GM21737 (cell line): ENCODE results near the gene RPS16.

ENCODE experiments used
- ATAC-seq: cut with Tn5 transposase; IDR thresholded peaks from one replicate; pipeline ENCODE4 v1.9.1; 2021; ENCODE audit warnings: mild to moderate bottlenecking, moderate library complexity; ENCODE audit not compliant: unreplicated experiment

RPS16 gene

GRCh38 chr19:39390451-39390750 lies 45.3 kb downstream of the RPS16 start:
- no peak for ATAC-seq

DNA sequence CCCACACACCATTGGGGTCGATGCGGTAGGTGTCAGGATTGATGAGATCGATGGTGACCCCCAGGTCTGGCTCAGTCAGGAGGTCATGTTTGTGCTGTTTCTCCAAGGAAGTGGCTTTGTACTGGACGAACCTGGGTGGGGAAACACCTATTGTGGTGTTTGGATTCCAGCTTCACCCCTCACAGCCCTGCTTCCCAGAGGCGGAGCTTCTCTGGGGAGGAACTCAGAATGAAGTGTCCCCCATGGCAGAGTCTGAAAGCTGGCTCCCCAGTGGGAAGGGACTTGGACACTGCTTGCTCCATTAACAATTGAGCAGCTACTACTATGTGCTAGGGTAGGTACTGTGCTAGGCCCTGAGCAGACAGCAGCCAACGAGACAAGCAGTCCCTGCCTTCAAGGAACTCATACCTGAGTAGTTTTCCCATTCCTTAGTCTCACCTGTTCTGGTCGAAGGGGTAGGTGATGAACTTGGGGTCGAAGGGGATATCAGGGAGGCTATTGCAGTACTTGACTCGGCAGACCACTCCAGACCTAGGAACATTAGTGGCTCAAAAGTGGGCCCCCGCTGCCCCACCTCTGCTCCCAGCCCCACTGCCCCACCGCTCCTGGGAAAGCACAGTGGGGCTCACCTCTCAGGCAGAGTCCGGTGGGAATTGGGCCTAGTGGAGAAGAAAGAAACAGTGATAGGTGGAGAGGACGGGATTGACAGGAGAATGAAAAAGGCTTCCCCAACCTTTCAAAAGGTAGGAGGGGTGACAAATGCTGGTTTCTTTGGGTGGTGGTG lies 45.9 kb downstream of the RPS16 start:
- no peak for ATAC-seq

- no peak for ATAC-seq
Measured at GRCh38 chr19:39388657-39389056, 47.1 kb downstream of the RPS16 start.

DNA sequence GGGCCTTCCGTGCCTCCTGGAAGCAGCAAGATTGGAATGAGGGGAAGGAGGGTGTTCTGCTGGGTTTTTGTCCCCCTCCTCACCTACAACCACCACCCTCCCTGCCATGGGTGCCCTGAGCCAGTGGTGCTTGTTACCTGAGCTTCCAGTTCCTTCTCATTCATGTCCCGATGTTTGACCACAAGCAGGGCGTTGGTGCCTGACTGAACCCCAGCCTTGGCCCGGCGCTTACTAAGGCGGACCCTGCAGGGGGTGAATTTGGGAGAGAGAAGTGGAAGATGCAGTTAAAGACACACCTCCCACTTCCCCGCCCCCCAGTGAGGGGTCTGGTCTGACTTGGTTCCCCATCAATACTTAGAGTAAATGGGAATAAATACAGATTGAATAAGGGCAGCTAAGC lies 49.2 kb downstream of the RPS16 start:
- ATAC-seq = no peak

- no peak for ATAC-seq
Measured at GRCh38 chr19:39385629-39386411, 49.9 kb downstream of the RPS16 start.

- ATAC-seq = no peak
Measured at GRCh38 chr19:39384839-39385568, 50.7 kb downstream of the RPS16 start.
